WTC11 (cell line): ENCODE measurements around the gene PPM1L. TPM values are rescaled to one million over a fixed set of nuclear protein-coding genes. Genes with fewer than 3 reads are reported as not detected.

ENCODE experiments used
- ATAC-seq: fragments of 200-7000 bp; cut with Tn5 transposase; 2 replicates; pipeline ENCODE4 v1.10.0; 2021; ENCODE audit warnings: mild to moderate bottlenecking, moderate library complexity
- CTCF ChIA-PET: fragments of 300-600 bp; sonication (Branson Sonifier 250); formaldehyde crosslinking; loops from one replicate; lab custom pipeline; 2021; ENCODE audit warnings: antibody characterized with exemption; lab: Charles Lee
- POLR2A ChIA-PET: fragments of 350-600 bp; sonication (Branson Sonifier 250); formaldehyde crosslinking; loops from one replicate; lab custom pipeline; 2021; ENCODE audit warnings: antibody characterized with exemption; lab: Charles Lee
- DNase-seq: peaks from one replicate; pipeline ENCODE4 v3.0.0; 2021; ENCODE audit warnings: low spot score
- H3K27ac Mint-ChIP-seq: 2 replicates; pipeline ENCODE4 v1.8.0; 2021; ENCODE audit warnings: mixed read lengths
- H3K27me3 Mint-ChIP-seq: 2 replicates; pipeline ENCODE4 v1.8.0; 2021; ENCODE audit warnings: low read depth, mild to moderate bottlenecking, moderate library complexity, mixed read lengths
- H3K36me3 Mint-ChIP-seq: 2 replicates; pipeline ENCODE4 v1.8.0; 2021; ENCODE audit warnings: mixed read lengths
- H3K4me1 Mint-ChIP-seq: 2 replicates; pipeline ENCODE4 v1.8.0; 2022; ENCODE audit warnings: mixed read lengths
- H3K4me3 Mint-ChIP-seq: 2 replicates; pipeline ENCODE4 v1.8.0; 2021; ENCODE audit warnings: mild to moderate bottlenecking, moderate library complexity, mixed read lengths
- H3K9me3 Mint-ChIP-seq: 2 replicates; pipeline ENCODE4 v1.8.0; 2021; ENCODE audit warnings: mixed read lengths
- CDX4 ChIP-seq: fragments of 250-450 bp; sonication (Bioruptor Pico); IDR thresholded peaks from 2 replicates; pipeline ENCODE4 v1.9.0; 2021; ENCODE audit warnings: moderate library complexity, mild to moderate bottlenecking, inconsistent platforms, borderline replicate concordance
- FOXP1 ChIP-seq: sonication (generic); formaldehyde crosslinking; IDR thresholded peaks from 2 replicates; pipeline ENCODE4 v1.8.0; 2022; ENCODE audit warnings: missing genetic modification reagents, mild to moderate bottlenecking, moderate library complexity, borderline replicate concordance
- GRHL2 ChIP-seq: fragments of 250-450 bp; sonication (Bioruptor Pico); IDR thresholded peaks from 2 replicates; pipeline ENCODE4 v1.8.0; 2022; ENCODE audit warnings: mild to moderate bottlenecking, moderate library complexity; ENCODE audit not compliant: insufficient replicate concordance, severe bottlenecking
- MXD4 ChIP-seq: fragments of 250-450 bp; sonication (Bioruptor Pico); IDR thresholded peaks from 2 replicates; pipeline ENCODE4 v1.8.0; 2021; ENCODE audit warnings: mild to moderate bottlenecking, moderate library complexity, borderline replicate concordance
- MYBL2 ChIP-seq: sonication (generic); formaldehyde crosslinking; IDR thresholded peaks from 2 replicates; pipeline ENCODE4 v1.8.1; 2023; ENCODE audit warnings: mild to moderate bottlenecking, moderate library complexity, missing genetic modification reagents
- NFATC4 ChIP-seq: fragments of 250-450 bp; sonication (Bioruptor Pico); IDR thresholded peaks from 2 replicates; pipeline ENCODE4 v1.9.0; 2021; ENCODE audit warnings: mild to moderate bottlenecking
- OVOL2 ChIP-seq: fragments of 250-450 bp; sonication (Bioruptor Pico); IDR thresholded peaks from 2 replicates; pipeline ENCODE4 v1.9.0; 2021; ENCODE audit warnings: mild to moderate bottlenecking, borderline replicate concordance
- PRRX2 ChIP-seq: fragments of 250-450 bp; sonication (Bioruptor Pico); IDR thresholded peaks from 2 replicates; pipeline ENCODE4 v1.8.0; 2021; ENCODE audit warnings: mild to moderate bottlenecking
- RELA ChIP-seq: sonication (generic); formaldehyde crosslinking; IDR thresholded peaks from 2 replicates; pipeline ENCODE4 v1.8.1; 2022; ENCODE audit warnings: missing genetic modification reagents, mild to moderate bottlenecking, borderline replicate concordance
- SMAD3 ChIP-seq: sonication (generic); formaldehyde crosslinking; IDR thresholded peaks from 2 replicates; pipeline ENCODE4 v1.8.0; 2022; ENCODE audit warnings: missing genetic modification reagents, mild to moderate bottlenecking, borderline replicate concordance
- SP1 ChIP-seq: sonication (generic); formaldehyde crosslinking; conservative IDR thresholded peaks from 2 replicates; pipeline ENCODE4 v1.8.1; 2022; ENCODE audit warnings: missing genetic modification reagents
- TCF7 ChIP-seq: sonication (generic); formaldehyde crosslinking; IDR thresholded peaks from 2 replicates; pipeline ENCODE4 v1.8.0; 2022; ENCODE audit warnings: mild to moderate bottlenecking, low read depth, missing genetic modification reagents, moderate library complexity
- ZBTB21 ChIP-seq: sonication (generic); formaldehyde crosslinking; IDR thresholded peaks from 2 replicates; pipeline ENCODE4 v1.8.1; 2023; ENCODE audit warnings: mild to moderate bottlenecking, missing genetic modification reagents, borderline replicate concordance
- ZNF138 ChIP-seq: sonication (generic); formaldehyde crosslinking; conservative IDR thresholded peaks from 2 replicates; pipeline ENCODE4 v1.8.1; 2022; ENCODE audit warnings: mild to moderate bottlenecking, moderate library complexity, missing genetic modification reagents
- ZNF317 ChIP-seq: sonication (generic); formaldehyde crosslinking; IDR thresholded peaks from 2 replicates; pipeline ENCODE4 v1.8.1; 2023; ENCODE audit warnings: low read depth, mild to moderate bottlenecking, moderate library complexity, missing genetic modification reagents, borderline replicate concordance
- ZNF396 ChIP-seq: fragments of 250-450 bp; sonication (Bioruptor Pico); IDR thresholded peaks from 2 replicates; pipeline ENCODE4 v1.8.0; 2021; ENCODE audit warnings: mild to moderate bottlenecking, moderate library complexity, borderline replicate concordance
- ZNF423 ChIP-seq: fragments of 250-450 bp; sonication (Bioruptor Pico); IDR thresholded peaks from 2 replicates; pipeline ENCODE4 v2.1.2; 2022; ENCODE audit warnings: mild to moderate bottlenecking, moderate library complexity
- total RNA-seq: library from RNA; stranded (reverse); gene quantifications from 3 replicates; pipeline ENCODE4 v1.2.3, GENCODE V29; 2021
- TF ChIP-seq, protein P1 (sequence below): sonication (generic); formaldehyde crosslinking; conservative IDR thresholded peaks from 2 replicates; pipeline ENCODE4 v1.8.1; 2022; ENCODE audit warnings: mild to moderate bottlenecking, missing genetic modification reagents
- TF ChIP-seq, protein P2 (sequence below): sonication (generic); formaldehyde crosslinking; IDR thresholded peaks from 2 replicates; pipeline ENCODE4 v1.8.1; 2023; ENCODE audit warnings: mild to moderate bottlenecking, missing genetic modification reagents
- TF ChIP-seq, protein P3 (sequence below): sonication (generic); formaldehyde crosslinking; IDR thresholded peaks from 2 replicates; pipeline ENCODE4 v1.8.1; 2023; ENCODE audit warnings: mild to moderate bottlenecking, missing genetic modification reagents
- TF ChIP-seq, protein P4 (sequence below): sonication (generic); formaldehyde crosslinking; IDR thresholded peaks from 2 replicates; pipeline ENCODE4 v1.8.0; 2022; ENCODE audit warnings: mild to moderate bottlenecking, missing genetic modification reagents
- TF ChIP-seq, protein P5 (sequence below): sonication (generic); formaldehyde crosslinking; IDR thresholded peaks from 2 replicates; pipeline ENCODE4 v1.8.0; 2022; ENCODE audit warnings: missing genetic modification reagents

The PPM1L gene
- total RNA-seq, 1 experiment from 2014 or later = 18.1 TPM

GRCh38 chr3:161083131-161083530, 327.1 kb downstream of the PPM1L start (continued):
- TF ChIP-seq, protein P1, sequence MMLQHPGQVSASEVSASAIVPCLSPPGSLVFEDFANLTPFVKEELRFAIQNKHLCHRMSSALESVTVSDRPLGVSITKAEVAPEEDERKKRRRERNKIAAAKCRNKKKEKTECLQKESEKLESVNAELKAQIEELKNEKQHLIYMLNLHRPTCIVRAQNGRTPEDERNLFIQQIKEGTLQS = no peak
- no peak for TF ChIP-seq ZNF317
- TF ChIP-seq, protein P2, sequence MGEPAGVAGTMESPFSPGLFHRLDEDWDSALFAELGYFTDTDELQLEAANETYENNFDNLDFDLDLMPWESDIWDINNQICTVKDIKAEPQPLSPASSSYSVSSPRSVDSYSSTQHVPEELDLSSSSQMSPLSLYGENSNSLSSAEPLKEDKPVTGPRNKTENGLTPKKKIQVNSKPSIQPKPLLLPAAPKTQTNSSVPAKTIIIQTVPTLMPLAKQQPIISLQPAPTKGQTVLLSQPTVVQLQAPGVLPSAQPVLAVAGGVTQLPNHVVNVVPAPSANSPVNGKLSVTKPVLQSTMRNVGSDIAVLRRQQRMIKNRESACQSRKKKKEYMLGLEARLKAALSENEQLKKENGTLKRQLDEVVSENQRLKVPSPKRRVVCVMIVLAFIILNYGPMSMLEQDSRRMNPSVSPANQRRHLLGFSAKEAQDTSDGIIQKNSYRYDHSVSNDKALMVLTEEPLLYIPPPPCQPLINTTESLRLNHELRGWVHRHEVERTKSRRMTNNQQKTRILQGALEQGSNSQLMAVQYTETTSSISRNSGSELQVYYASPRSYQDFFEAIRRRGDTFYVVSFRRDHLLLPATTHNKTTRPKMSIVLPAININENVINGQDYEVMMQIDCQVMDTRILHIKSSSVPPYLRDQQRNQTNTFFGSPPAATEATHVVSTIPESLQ = no peak
- no peak for TF ChIP-seq ZNF396 (CRISPR knock-in tag)
- no peak for TF ChIP-seq FOXP1 (CRISPR knock-in tag)
- TF ChIP-seq, protein P3, sequence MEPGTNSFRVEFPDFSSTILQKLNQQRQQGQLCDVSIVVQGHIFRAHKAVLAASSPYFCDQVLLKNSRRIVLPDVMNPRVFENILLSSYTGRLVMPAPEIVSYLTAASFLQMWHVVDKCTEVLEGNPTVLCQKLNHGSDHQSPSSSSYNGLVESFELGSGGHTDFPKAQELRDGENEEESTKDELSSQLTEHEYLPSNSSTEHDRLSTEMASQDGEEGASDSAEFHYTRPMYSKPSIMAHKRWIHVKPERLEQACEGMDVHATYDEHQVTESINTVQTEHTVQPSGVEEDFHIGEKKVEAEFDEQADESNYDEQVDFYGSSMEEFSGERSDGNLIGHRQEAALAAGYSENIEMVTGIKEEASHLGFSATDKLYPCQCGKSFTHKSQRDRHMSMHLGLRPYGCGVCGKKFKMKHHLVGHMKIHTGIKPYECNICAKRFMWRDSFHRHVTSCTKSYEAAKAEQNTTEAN (CRISPR knock-in tag) = no peak
- no peak for TF ChIP-seq SMAD3 (CRISPR knock-in tag)

- ATAC-seq (no peak), DNase-seq (no peak)
- CTCF ChIA-PET = no interaction called here
- Mint-ChIP-seq H3K27ac (no peak overlapping the region), H3K36me3 (no peaks in the 10 kb centered on the region), H3K4me1 (no peaks in the 10 kb centered on the region), H3K27me3 (no peaks in the 10 kb centered on the region), H3K9me3 (no peaks in the 10 kb centered on the region), H3K4me3 (no peak overlapping the region)
- TF ChIP-seq ZNF423 (no peak), FOXP1 (CRISPR knock-in tag) (no peak), RELA (CRISPR knock-in tag) (no peak), ZNF138 (CRISPR knock-in tag) (no peak), SP1 (no peak), MYBL2 (CRISPR knock-in tag) (no peak), PRRX2 (no peak), MXD4 (CRISPR knock-in tag) (no peak), OVOL2 (CRISPR knock-in tag) (no peak), ZBTB21 (CRISPR knock-in tag) (no peak), GRHL2 (CRISPR knock-in tag) (no peak)
- TF ChIP-seq, protein P4, sequence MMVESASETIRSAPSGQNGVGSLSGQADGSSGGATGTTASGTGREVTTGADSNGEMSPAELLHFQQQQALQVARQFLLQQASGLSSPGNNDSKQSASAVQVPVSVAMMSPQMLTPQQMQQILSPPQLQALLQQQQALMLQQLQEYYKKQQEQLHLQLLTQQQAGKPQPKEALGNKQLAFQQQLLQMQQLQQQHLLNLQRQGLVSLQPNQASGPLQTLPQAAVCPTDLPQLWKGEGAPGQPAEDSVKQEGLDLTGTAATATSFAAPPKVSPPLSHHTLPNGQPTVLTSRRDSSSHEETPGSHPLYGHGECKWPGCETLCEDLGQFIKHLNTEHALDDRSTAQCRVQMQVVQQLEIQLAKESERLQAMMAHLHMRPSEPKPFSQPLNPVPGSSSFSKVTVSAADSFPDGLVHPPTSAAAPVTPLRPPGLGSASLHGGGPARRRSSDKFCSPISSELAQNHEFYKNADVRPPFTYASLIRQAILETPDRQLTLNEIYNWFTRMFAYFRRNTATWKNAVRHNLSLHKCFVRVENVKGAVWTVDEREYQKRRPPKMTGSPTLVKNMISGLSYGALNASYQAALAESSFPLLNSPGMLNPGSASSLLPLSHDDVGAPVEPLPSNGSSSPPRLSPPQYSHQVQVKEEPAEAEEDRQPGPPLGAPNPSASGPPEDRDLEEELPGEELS = no peak
- POLR2A ChIA-PET = no interaction called here
These were observed 328.2 kb downstream of the PPM1L start for GRCh38 chr3:161084277-161084676.

DNA sequence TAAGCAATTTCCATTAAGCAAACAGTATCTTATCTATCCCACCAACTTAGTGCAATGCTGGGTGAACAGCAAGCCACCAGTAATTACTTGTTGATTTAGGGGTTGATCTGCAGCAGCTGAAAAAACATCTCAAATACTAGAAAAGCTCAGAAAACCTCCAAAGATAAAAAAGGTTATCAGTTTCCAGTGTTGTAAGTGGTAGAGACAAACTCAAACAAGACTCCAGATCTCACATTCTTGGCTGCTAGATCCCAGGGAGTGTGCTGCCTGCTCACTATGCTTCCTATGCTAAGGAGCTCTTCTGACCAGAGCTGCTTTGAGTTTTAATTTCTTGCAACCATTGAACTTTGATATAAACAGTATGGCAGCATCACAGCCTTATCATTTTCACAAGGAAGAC, 337.9 kb downstream of the PPM1L start:
- CTCF ChIA-PET = interaction anchor here (1.4 kb wide), 1 partner anchor 330 kb away, joined by 3 read pairs; no protein-coding TSS in a partner anchor
- no peaks in the 10 kb centered on the region for H3K4me1 Mint-ChIP-seq
- no peak overlapping the region for H3K4me3 Mint-ChIP-seq
- H3K9me3 Mint-ChIP-seq = no peaks in the 10 kb centered on the region
- ATAC-seq (no peak), DNase-seq (no peak)
- POLR2A ChIA-PET = no interaction called here
- H3K36me3 Mint-ChIP-seq = no peaks in the 10 kb centered on the region
- H3K27ac Mint-ChIP-seq = no peak overlapping the region
- H3K27me3 Mint-ChIP-seq = no peaks in the 10 kb centered on the region
- TF ChIP-seq, protein P4 = no peak
- TF ChIP-seq CDX4 (CRISPR knock-in tag) (no peak), TCF7 (no peak), NFATC4 (CRISPR knock-in tag) (no peak)
- TF ChIP-seq, protein P5, sequence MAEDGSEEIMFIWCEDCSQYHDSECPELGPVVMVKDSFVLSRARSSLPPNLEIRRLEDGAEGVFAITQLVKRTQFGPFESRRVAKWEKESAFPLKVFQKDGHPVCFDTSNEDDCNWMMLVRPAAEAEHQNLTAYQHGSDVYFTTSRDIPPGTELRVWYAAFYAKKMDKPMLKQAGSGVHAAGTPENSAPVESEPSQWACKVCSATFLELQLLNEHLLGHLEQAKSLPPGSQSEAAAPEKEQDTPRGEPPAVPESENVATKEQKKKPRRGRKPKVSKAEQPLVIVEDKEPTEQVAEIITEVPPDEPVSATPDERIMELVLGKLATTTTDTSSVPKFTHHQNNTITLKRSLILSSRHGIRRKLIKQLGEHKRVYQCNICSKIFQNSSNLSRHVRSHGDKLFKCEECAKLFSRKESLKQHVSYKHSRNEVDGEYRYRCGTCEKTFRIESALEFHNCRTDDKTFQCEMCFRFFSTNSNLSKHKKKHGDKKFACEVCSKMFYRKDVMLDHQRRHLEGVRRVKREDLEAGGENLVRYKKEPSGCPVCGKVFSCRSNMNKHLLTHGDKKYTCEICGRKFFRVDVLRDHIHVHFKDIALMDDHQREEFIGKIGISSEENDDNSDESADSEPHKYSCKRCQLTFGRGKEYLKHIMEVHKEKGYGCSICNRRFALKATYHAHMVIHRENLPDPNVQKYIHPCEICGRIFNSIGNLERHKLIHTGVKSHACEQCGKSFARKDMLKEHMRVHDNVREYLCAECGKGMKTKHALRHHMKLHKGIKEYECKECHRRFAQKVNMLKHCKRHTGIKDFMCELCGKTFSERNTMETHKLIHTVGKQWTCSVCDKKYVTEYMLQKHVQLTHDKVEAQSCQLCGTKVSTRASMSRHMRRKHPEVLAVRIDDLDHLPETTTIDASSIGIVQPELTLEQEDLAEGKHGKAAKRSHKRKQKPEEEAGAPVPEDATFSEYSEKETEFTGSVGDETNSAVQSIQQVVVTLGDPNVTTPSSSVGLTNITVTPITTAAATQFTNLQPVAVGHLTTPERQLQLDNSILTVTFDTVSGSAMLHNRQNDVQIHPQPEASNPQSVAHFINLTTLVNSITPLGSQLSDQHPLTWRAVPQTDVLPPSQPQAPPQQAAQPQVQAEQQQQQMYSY (CRISPR knock-in tag) = no peak
